ENCODE results near the gene DLGAP1. TPM values are rescaled to one million over a fixed set of nuclear protein-coding genes. Genes with fewer than 3 reads are reported as not detected.

DLGAP1 gene
- polyA plus RNA-seq, 1 of the 3 experiments (the other 2 are of a cell fraction), result not detected

GRCh38 chr18:3689091-3689490 lies 766.0 kb downstream of the DLGAP1 start:
- H3K27me3 ChIP-seq (ENCODE audit: insufficient read depth), result no peaks in the 10 kb centered on the region
- peak overlapping the region; percentile 62; the same call in 1 of the 2 replicates for H3K4me2 ChIP-seq
- DNase-seq, result no peak
- H3K79me2 ChIP-seq (ENCODE audit: insufficient read depth), result no peaks in the 10 kb centered on the region
- no peaks in the 10 kb centered on the region for H4K20me1 ChIP-seq (ENCODE audit: insufficient read depth)
- peaks cover 23% of the 10 kb centered on the region for H3F3A ChIP-seq (replicated peaks; ENCODE audit: insufficient read depth)
- CTCF ChIA-PET, result interaction anchor here (0.9 to 1.8 kb wide), 2 partner anchors 14 to 23 kb away, joined by 4 to 5 read pairs; no protein-coding TSS in a partner anchor
- no peaks in the 10 kb centered on the region for H3K9me3 ChIP-seq
- H3K4me1 ChIP-seq (ENCODE audit: control insufficient read depth in 1 of 2, insufficient read depth in 2 of 2, low read depth in 1 of 2, low read length in 1 of 2), result peaks cover 0 to 9% of the 10 kb centered on the region in 2 experiments; a peak in 3 of 4 replicates
- H3K36me3 ChIP-seq (replicated peaks in 1 of 2; ENCODE audit: control insufficient read depth in 1 of 2, insufficient read depth in 2 of 2, low read length in 1 of 2), result no peaks in the 10 kb centered on the region
- peak overlapping the region; percentile 82 to 84 for H3K27ac ChIP-seq (ENCODE audit: low read depth in 2 of 2, low read length in 1 of 2)
- no peak overlapping the region; a peak in 1 of 4 replicates for H3K4me3 ChIP-seq (ENCODE audit: low read depth in 2 of 2, low read length in 1 of 2)
- no peaks in the 10 kb centered on the region for H3K9me2 ChIP-seq
- POLR2A ChIA-PET, result no interaction called here
- peak overlapping the region; percentile 72 for H2AFZ ChIP-seq (ENCODE audit: low read depth)
- WGBS (ENCODE audit: low lambda C conversion rate), result 24% methylated on average over 3 of the region's 3 CpGs
- H3K9ac ChIP-seq, result peak overlapping the region; percentile 27; the same call in 1 of the 2 replicates
- TF ChIP-seq JUND (IDR thresholded peaks at IDR 0.05) (no peak), FOXM1 (IDR thresholded peaks at IDR 0.05; ENCODE audit: low read depth) (no peak), NRF1 (IDR thresholded peaks at IDR 0.05; ENCODE audit: low read depth, low read length) (no peak), CTCF (IDR thresholded peaks at IDR 0.05) (no peak), ELF1 (IDR thresholded peaks at IDR 0.05) (no peak), IRF3 (IDR thresholded peaks at IDR 0.05; ENCODE audit: low read depth, low read length) (no peak), FOSL2 (IDR thresholded peaks at IDR 0.05; ENCODE audit: borderline replicate concordance, low read depth) (no peak), RXRA (IDR thresholded peaks at IDR 0.05; ENCODE audit: borderline replicate concordance, low read depth) (no peak), SMC3 (IDR thresholded peaks at IDR 0.05; ENCODE audit: low read depth, low read length) (no peak), CHD2 (IDR thresholded peaks at IDR 0.05; ENCODE audit: low read length, partially characterized antibody) (no peak), RCOR1 (IDR thresholded peaks at IDR 0.05; ENCODE audit: low read length) (no peak), TCF12 (IDR thresholded peaks at IDR 0.05) (no peak), EP300 (IDR thresholded peaks at IDR 0.05; ENCODE audit: borderline replicate concordance in 1 of 2, low read depth in 1 of 2, low read length in 1 of 2) (no peak), GATA2 (CRISPR knock-in tag; IDR thresholded peaks at IDR 0.05) (no peak), RAD21 (IDR thresholded peaks at IDR 0.05; ENCODE audit: low read length) (no peak)

- Histone ChIP-seq H3K4me2 (peak overlapping the region; percentile 62; the same call in 1 of the 2 replicates), H2AFZ (ENCODE audit: low read depth) (peak overlapping the region; percentile 72; the same call in 1 of the 2 replicates), H3K9me2 (no peaks in the 10 kb centered on the region), H3F3A (replicated peaks; ENCODE audit: insufficient read depth) (peaks cover 23% of the 10 kb centered on the region), H3K9ac (peak overlapping the region; percentile 27; the same call in 1 of the 2 replicates), H3K36me3 (replicated peaks in 1 of 2; ENCODE audit: control insufficient read depth in 1 of 2, insufficient read depth in 2 of 2, low read length in 1 of 2) (no peaks in the 10 kb centered on the region), H3K4me3 (ENCODE audit: low read depth in 2 of 2, low read length in 1 of 2) (no peak overlapping the region; a peak in 1 of 4 replicates), H3K9me3 (no peaks in the 10 kb centered on the region), H3K27ac (ENCODE audit: low read depth in 2 of 2, low read length in 1 of 2) (peak overlapping the region; percentile 82 to 84), H4K20me1 (ENCODE audit: insufficient read depth) (no peaks in the 10 kb centered on the region), H3K79me2 (ENCODE audit: insufficient read depth) (no peaks in the 10 kb centered on the region), H3K27me3 (ENCODE audit: insufficient read depth) (no peaks in the 10 kb centered on the region), H3K4me1 (ENCODE audit: control insufficient read depth in 1 of 2, insufficient read depth in 2 of 2, low read depth in 1 of 2, low read length in 1 of 2) (peaks cover 0 to 9% of the 10 kb centered on the region in 2 experiments; a peak in 3 of 4 replicates)
- WGBS (ENCODE audit: low lambda C conversion rate), result 0% methylated on average over 5 of the region's 5 CpGs
- CTCF ChIA-PET, result interaction anchor here (0.9 to 1.8 kb wide), 2 partner anchors 15 to 22 kb away, joined by 4 to 5 read pairs; no protein-coding TSS in a partner anchor
- POLR2A ChIA-PET, result no interaction called here
- peak; percentile 42 for DNase-seq
- peak; percentile 71; the same call in 1 of the 2 replicates for TF ChIP-seq FOSL2 (IDR thresholded peaks at IDR 0.05; ENCODE audit: borderline replicate concordance, low read depth)
- no peak for TF ChIP-seq YY1 (IDR thresholded peaks at IDR 0.05; ENCODE audit: low read depth)
- TF ChIP-seq REST (IDR thresholded peaks at IDR 0.05; ENCODE audit: low read depth, low read length), result 0 out of 2 replicates have a peak, but pooled peaks have one; percentile 39
- TF ChIP-seq ZBTB33 (IDR thresholded peaks at IDR 0.05; ENCODE audit: borderline replicate concordance, low read depth), result peak; percentile 40; the same call in 1 of the 2 replicates
Observed at GRCh38 chr18:3688690-3689089, 766.4 kb downstream of the DLGAP1 start.
